GM23248 (cell line): ENCODE data around the gene ADPRM. TPM values are rescaled to one million over a fixed set of nuclear protein-coding genes. Genes with fewer than 3 reads are reported as not detected.

Source experiments
- DNase-seq: peaks from one replicate; pipeline ENCODE4 v3.0.0-alpha.2; 2015
- H2AFZ ChIP-seq: fragments of 200-600 bp; sonication (generic); 2 replicates; pipeline ENCODE4 v1.6.1; 2016; ENCODE audit warnings: antibody characterized with exemption
- H3F3A ChIP-seq: fragments of 200-600 bp; sonication (generic); 2 replicates; pipeline ENCODE4 v1.6.1; 2016; ENCODE audit warnings: mild to moderate bottlenecking, antibody characterized with exemption, mixed run types; ENCODE audit not compliant: insufficient read depth
- H3K27ac ChIP-seq: fragments of 200-600 bp; sonication (generic); 2 replicates; pipeline ENCODE4 v1.5.1; 2016; ENCODE audit warnings: mild to moderate bottlenecking
- H3K27me3 ChIP-seq: fragments of 200-600 bp; sonication (generic); replicated peaks from 2 replicates; pipeline ENCODE4 v1.6.1; 2016; ENCODE audit warnings: mild to moderate bottlenecking; ENCODE audit not compliant: insufficient read depth
- H3K36me3 ChIP-seq: fragments of 200-600 bp; sonication (generic); 2 replicates; pipeline ENCODE4 v1.6.1; 2016; ENCODE audit warnings: low read depth, mild to moderate bottlenecking
- H3K4me1 ChIP-seq: fragments of 200-600 bp; sonication (generic); 2 replicates; pipeline ENCODE4 v1.6.1; 2016; ENCODE audit warnings: mild to moderate bottlenecking; ENCODE audit not compliant: insufficient read depth
- H3K4me2 ChIP-seq: fragments of 200-600 bp; sonication (generic); one replicate; pipeline ENCODE4 v1.6.1; 2016; ENCODE audit warnings: mild to moderate bottlenecking; ENCODE audit not compliant: unreplicated experiment
- H3K4me3 ChIP-seq: fragments of 200-600 bp; sonication (generic); 2 replicates; pipeline ENCODE4 v1.5.1; 2016; ENCODE audit warnings: mild to moderate bottlenecking
- H3K79me2 ChIP-seq: fragments of 200-600 bp; sonication (generic); 2 replicates; pipeline ENCODE4 v1.6.1; 2016; ENCODE audit warnings: mild to moderate bottlenecking; ENCODE audit not compliant: insufficient read depth
- H3K9ac ChIP-seq: fragments of 200-600 bp; sonication (generic); 2 replicates; pipeline ENCODE4 v1.6.1; 2016; ENCODE audit warnings: mild to moderate bottlenecking
- H3K9me2 ChIP-seq: fragments of 200-600 bp; sonication (generic); 2 replicates; pipeline ENCODE4 v1.6.1; 2016; ENCODE audit warnings: mixed run types, mild to moderate bottlenecking, moderate library complexity; ENCODE audit not compliant: insufficient read depth
- H3K9me3 ChIP-seq: fragments of 200-600 bp; sonication (generic); one replicate; pipeline ENCODE4 v1.6.1; 2017; ENCODE audit warnings: low read depth
- H4K20me1 ChIP-seq: fragments of 200-600 bp; sonication (generic); 2 replicates; pipeline ENCODE4 v1.6.0; 2016; ENCODE audit not compliant: insufficient read depth
- EZH2 ChIP-seq: fragments of 200-600 bp; sonication (generic); IDR thresholded peaks from 2 replicates; pipeline ENCODE4 v1.6.1; 2018; ENCODE audit warnings: antibody characterized with exemption, mild to moderate bottlenecking; ENCODE audit not compliant: insufficient read depth, poor library complexity, severe bottlenecking
- EZH2phosphoT487 ChIP-seq: fragments of 200-600 bp; sonication (generic); IDR thresholded peaks from 2 replicates; pipeline ENCODE4 v1.6.1; 2018; ENCODE audit warnings: antibody characterized with exemption, moderate library complexity, mild to moderate bottlenecking, low read depth; ENCODE audit not compliant: insufficient read depth
- WGBS, 2 experiments: methylation state at CpG; one replicate each; pipeline ENCODE4 v1.1.6; 2015 to 2017; ENCODE audit warnings: low lambda C conversion rate in 2 of 2, low coverage in 1 of 2; ENCODE audit errors: missing lambda C conversion rate in 2 of 2; 5-methylcytosine and 5-hydroxymethylcytosine counted together
- in situ Hi-C: fragments of 300-500 bp; cut with MboI; formaldehyde crosslinking; loops from 2 replicates; pipeline ENCODE4 v1.15.0; 2020
- polyA plus RNA-seq: library from polyadenylated mRNA; unstranded; fragments of >200 nt; fragmentation: Nextera tagmentation; extraction: Ambion mirVana; gene quantifications from 2 replicates; pipeline ENCODE4 v1.2.1, GENCODE V29; 2016
- total RNA-seq: library from RNA; depleted of rRNA; stranded (reverse); fragments of >200 nt; shearing (Covaris generic); gene quantifications from 2 replicates; pipeline ENCODE4 v1.2.3, GENCODE V29; 2014

The ADPRM gene
- total and polyA plus RNA-seq, 2 experiments from 2014 or later, result 15.4 to 16.1 TPM

DNA sequence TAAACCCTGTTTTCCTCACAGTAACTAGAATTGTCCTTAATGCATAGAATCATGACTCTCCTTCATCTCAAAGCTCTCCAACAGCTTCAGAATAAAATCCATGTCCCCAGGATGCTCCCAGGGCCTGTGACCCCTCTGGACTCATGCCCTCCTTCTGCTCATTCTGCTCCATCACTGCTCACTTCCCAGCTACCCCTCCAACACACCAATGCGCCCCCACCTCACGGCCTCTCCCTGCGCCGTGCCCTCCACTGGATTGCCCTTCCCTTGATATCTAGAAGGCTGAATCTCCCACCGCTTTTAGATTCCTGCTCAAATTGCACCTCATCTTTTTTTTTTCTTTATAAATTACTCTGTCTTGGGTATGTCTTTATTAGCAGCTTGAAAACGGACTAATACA, 45.0 kb downstream of the ADPRM start:
- no peaks in the 10 kb centered on the region for H3K9me2 ChIP-seq
- peaks cover 21% of the 10 kb centered on the region for H3K4me1 ChIP-seq
- no peaks in the 10 kb centered on the region for H4K20me1 ChIP-seq
- no peak overlapping the region for H3K9ac ChIP-seq
- no peaks in the 10 kb centered on the region for H3K79me2 ChIP-seq
- TF ChIP-seq EZH2 (no peak), EZH2phosphoT487 (no peak)
- in situ Hi-C loops, result no loop called here
- DNase-seq, result no peak
- no peak overlapping the region for H3K4me3 ChIP-seq
- H3K27ac ChIP-seq, result no peak overlapping the region
- no peaks in the 10 kb centered on the region for H3K9me3 ChIP-seq
- H2AFZ ChIP-seq, result no peak overlapping the region
- WGBS, 2 experiments, result 90 to 93% methylated on average over 6 of the region's 6 CpGs
- peaks cover 3% of the 10 kb centered on the region; the same call in 1 of the 2 replicates for H3K27me3 ChIP-seq
- peaks cover 14% of the 10 kb centered on the region; the same call in 1 of the 2 replicates for H3F3A ChIP-seq
- no peaks in the 10 kb centered on the region for H3K36me3 ChIP-seq
- H3K4me2 ChIP-seq, result no peak overlapping the region

DNA sequence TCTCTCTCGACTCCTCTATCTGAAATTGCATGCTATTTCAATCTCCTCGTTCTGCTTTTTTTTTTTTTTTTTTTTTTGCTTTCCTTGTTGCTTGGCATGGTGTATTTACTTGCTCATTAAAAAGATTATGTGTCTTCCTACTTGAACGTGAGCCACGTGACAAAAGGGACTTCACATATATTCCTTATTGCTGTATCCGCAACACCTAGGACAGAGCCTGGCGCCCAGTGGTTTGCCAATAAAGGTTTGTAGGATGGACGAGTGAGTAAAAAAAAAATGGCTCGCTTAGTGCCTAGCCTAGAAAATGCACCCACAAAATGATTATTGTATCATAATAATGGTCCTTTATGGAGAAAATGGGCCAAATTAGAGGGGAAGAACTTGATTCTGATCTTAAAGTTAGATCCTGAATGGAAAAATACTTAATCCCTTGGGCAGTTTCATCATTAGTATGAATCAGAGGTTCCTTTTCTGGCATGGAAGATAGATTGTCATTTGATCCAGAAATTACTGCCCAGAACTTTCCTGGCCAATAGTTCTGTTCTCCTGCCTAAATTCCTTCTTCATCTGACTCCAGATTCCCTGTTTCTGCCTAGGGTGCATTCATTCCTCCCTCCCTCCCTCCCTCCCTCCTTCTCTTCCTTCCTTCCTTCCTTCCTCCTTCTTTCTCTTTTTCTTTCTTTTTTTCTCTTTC, 46.1 kb downstream of the ADPRM start:
- peaks cover 21% of the 10 kb centered on the region for H3K4me1 ChIP-seq
- peaks cover 14% of the 10 kb centered on the region; the same call in 1 of the 2 replicates for H3F3A ChIP-seq
- TF ChIP-seq EZH2phosphoT487 (no peak), EZH2 (no peak)
- 39 to 40% methylated on average over 8 of the region's 8 CpGs for WGBS, 2 experiments
- no peak overlapping the region for H3K9ac ChIP-seq
- no peak overlapping the region for H2AFZ ChIP-seq
- H3K9me3 ChIP-seq, result no peaks in the 10 kb centered on the region
- in situ Hi-C loops, result no loop called here
- H3K9me2 ChIP-seq, result no peaks in the 10 kb centered on the region
- DNase-seq, result peak; percentile 84
- no peaks in the 10 kb centered on the region for H3K36me3 ChIP-seq
- H3K4me3 ChIP-seq, result no peak overlapping the region
- H4K20me1 ChIP-seq, result no peaks in the 10 kb centered on the region
- peaks cover 10% of the 10 kb centered on the region for H3K27me3 ChIP-seq
- H3K27ac ChIP-seq, result no peak overlapping the region
- no peaks in the 10 kb centered on the region for H3K79me2 ChIP-seq
- no peak overlapping the region for H3K4me2 ChIP-seq

DNA sequence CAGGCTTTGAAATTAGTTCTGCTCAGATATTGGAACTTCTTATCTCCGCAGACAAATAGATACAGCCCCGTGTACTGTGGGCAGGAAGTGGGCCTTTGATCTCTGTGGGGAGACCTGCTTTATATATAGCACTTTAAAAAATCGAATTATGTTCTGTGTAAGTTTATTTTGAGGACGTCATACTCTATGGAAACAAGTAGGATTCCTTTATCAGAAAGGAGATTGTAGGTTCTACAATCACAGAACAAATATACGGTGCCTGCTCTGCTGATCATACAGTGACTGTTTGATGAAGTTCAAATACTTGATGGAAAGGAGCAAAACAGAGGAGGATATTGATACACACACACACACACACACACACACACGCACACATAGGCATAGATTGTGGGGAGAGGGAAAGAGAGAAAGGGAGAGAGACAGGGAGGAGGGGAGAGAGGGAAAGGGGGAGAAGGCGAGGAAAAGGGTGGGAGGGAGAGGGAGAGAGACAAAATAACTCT, 47.2 kb downstream of the ADPRM start:
- no peak overlapping the region for H3K4me3 ChIP-seq
- no peaks in the 10 kb centered on the region for H3K9me2 ChIP-seq
- H3K27ac ChIP-seq, result no peak overlapping the region
- peaks cover 14% of the 10 kb centered on the region; the same call in 1 of the 2 replicates for H3F3A ChIP-seq
- no peak for TF ChIP-seq EZH2
- TF ChIP-seq EZH2phosphoT487, result no peak
- H3K4me1 ChIP-seq, result peaks cover 21% of the 10 kb centered on the region
- H3K4me2 ChIP-seq, result no peak overlapping the region
- H3K27me3 ChIP-seq, result peaks cover 14% of the 10 kb centered on the region
- H3K79me2 ChIP-seq, result no peaks in the 10 kb centered on the region
- no peak overlapping the region for H3K9ac ChIP-seq
- DNase-seq, result no peak
- H4K20me1 ChIP-seq, result no peaks in the 10 kb centered on the region
- 65 to 73% methylated on average over 6 to 7 of the region's 7 CpGs for WGBS, 2 experiments
- no peaks in the 10 kb centered on the region for H3K36me3 ChIP-seq
- H2AFZ ChIP-seq, result no peak overlapping the region
- no peaks in the 10 kb centered on the region for H3K9me3 ChIP-seq
- in situ Hi-C loops, result no loop called here

DNA sequence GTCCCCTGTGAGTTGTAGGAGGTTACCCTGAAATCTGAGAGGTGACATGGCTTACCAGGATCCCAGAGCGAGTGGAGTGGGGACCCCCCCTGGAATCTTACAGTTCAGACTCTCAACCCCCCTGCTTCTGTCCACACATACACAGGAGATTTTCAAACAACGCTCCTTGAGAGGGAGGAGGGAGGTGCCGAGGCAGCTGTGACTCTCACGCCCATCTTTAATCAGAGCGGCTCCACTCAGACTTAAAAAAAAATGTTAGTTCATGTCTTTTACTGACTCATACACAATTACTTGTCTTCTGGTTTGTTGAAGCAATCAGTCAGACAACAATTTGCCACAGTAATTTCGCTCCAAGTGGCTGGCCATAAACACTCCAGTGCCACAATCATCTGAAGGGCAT, 47.8 kb downstream of the ADPRM start:
- H3K36me3 ChIP-seq, result no peaks in the 10 kb centered on the region
- no peak overlapping the region for H3K4me3 ChIP-seq
- peaks cover 14% of the 10 kb centered on the region; the same call in 1 of the 2 replicates for H3F3A ChIP-seq
- no peaks in the 10 kb centered on the region for H3K79me2 ChIP-seq
- peak; percentile 85 for DNase-seq
- in situ Hi-C loops, result no loop called here
- no peaks in the 10 kb centered on the region for H3K9me2 ChIP-seq
- peak overlapping the region; percentile 18 for H3K4me2 ChIP-seq
- TF ChIP-seq EZH2phosphoT487 (0 out of 2 replicates have a peak, but pooled peaks have one; percentile 44), EZH2 (no peak)
- H3K4me1 ChIP-seq, result peaks cover 21% of the 10 kb centered on the region
- H3K9me3 ChIP-seq, result no peaks in the 10 kb centered on the region
- H2AFZ ChIP-seq, result peak overlapping the region; percentile 46; the same call in 1 of the 2 replicates
- 0 to 3% methylated on average over 5 to 6 of the region's 6 CpGs for WGBS, 2 experiments
- H3K27me3 ChIP-seq, result peaks cover 15% of the 10 kb centered on the region; the same call in 1 of the 2 replicates
- no peak overlapping the region for H3K27ac ChIP-seq
- no peak overlapping the region for H3K9ac ChIP-seq
- no peaks in the 10 kb centered on the region for H4K20me1 ChIP-seq
